Femur (tissue), 1 donor: ENCODE data around the gene UBE2V1.
"Not testable (repeated sequence)": the region's sequence is repeated elsewhere in the genome, so short reads cannot be mapped to it uniquely, and the experiment has no call there.

Source experiments
- DNase-seq: peaks from one replicate; pipeline ENCODE4 v3.0.0-alpha.2; 2017

Gene UBE2V1

DNA sequence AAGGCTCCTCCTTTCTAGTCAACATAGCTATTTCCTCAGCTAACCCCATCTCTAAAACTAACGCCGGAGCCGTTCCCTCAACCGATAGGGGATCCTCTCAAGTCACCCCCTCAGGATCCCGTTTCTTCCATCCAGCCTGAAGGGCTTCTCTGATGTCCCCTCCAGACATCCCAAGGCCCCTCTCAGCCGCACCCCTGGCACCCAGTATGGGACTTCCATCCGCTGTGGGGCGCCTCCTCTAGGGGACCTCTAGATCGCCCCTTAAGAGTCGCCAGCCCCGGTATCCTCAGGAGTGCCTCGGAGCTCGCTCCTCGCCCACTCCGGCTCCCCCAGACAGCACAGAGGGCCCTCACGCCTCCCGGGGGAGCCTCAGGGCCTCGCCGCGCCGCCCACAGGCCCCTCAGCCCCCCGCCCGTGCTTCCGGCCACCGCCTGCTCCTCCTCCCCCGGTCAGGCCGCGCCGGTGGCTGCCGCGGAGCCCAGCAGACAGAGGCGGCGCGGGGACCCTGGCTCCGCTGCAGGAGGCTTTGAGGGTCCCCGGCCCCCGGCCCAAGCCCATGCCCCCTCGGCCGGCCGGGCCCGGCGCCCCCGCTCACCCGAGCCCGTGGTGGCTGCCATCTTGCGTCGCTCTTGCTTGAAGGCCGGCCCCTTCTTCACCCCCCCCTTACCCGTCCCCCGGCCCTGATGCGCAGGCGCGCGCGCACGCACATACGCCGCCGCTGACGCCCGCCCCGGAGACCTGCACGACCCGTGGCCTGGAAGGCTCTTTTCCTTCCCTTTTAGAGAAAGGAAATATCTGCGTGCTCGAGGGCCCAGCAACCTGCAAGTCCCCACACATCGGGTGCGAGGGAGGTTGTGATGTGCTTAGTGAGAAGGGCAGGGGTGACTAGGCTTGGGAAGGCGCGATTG is at the start of gene UBE2V1:
Gene UBE2V1, minus strand, starts transcription at position 639 of the 908 bp plus-strand sequence. Its CDS starts 22 bp downstream, at position 617.
- peak; percentile 96 for DNase-seq

DNA sequence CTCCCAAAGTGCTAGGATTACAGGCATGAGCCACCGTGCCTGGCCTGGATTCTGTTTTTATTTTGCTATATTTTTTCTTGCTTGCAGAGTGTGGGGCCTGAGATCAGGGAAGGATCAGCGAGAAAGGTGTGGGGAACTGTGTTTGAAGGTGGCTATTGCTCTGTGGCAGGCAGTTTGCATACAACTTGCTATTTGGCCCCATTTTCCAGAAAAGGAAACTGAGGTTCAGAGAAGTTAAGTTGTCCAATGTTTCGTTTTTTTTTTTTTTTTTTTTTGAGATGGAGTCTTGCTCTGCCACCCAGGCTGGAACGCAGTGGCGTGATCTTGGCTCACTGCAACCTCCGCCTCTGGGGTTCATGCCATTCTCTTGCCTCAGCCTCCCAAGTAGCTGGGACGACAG is 48.5 kb upstream of the UBE2V1 start:
- DNase-seq: not testable (repeated sequence)

DNA sequence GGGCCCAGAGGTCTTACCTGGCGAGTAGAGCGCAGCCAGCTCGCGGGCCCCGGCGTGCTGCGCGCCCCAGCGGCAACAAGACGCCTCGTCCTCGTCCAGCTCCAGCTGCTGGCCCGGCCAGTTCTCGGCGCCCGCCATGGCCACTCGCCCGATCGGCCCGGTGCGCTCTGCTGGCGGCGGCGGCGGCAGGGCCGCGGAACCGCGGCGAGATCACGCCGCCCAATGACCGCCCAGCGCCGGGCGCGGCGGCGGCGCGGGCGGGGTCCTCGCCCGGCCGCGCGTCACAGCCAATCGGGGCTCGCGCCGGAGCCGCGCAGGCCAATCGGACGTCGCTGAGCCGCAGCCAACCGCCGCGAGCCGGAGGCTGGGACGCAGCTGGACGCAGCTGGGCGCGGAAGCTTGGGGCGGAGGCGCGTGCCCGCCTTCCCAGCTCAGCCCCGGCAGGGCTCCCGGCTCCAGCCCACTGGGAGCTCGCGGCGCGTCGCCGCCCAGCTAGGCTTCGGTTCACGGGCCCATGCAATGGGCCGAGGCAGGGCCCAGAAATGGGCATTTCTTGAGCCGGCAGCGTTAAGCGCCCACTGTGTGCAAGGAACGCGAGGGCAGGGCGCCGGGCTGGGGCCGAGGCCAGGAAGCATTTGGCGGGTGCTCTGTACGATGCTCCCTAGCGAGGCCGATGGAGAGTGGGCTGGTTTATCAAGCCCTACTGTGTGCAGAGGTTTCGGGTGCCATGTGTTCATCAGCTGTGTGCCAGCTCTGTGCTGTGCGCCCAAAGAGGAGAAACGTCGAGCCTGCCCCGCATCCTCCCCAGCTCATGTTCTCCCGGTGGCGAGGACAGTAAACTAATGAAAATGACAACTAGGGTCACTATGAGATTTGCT is 40.8 kb upstream of the UBE2V1 start, which contains the start of gene PEDS1:
Gene PEDS1, minus strand, starts transcription at position 224 of the 878 bp plus-strand sequence. Its CDS starts 86 bp downstream, at position 138.
- peak; percentile 94 for DNase-seq

DNA sequence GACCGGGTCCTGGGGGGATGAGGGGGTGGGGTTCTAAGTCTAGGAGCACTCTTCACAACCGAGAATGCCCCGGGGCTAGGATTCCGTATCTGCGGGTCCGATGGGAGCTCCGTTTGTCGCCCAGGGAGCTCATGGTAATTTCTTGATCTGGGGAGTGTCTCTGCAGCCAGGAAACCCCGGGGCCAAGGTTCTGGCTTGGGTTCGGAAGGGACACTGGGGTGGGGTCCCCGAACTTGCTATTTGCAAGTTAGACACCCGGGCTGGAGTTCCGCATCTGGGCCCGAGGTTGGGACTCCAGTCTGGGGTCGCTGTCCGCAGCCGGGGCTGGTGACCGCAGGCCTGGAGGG is 40.2 kb upstream of the UBE2V1 start:
- DNase-seq: no peak

DNA sequence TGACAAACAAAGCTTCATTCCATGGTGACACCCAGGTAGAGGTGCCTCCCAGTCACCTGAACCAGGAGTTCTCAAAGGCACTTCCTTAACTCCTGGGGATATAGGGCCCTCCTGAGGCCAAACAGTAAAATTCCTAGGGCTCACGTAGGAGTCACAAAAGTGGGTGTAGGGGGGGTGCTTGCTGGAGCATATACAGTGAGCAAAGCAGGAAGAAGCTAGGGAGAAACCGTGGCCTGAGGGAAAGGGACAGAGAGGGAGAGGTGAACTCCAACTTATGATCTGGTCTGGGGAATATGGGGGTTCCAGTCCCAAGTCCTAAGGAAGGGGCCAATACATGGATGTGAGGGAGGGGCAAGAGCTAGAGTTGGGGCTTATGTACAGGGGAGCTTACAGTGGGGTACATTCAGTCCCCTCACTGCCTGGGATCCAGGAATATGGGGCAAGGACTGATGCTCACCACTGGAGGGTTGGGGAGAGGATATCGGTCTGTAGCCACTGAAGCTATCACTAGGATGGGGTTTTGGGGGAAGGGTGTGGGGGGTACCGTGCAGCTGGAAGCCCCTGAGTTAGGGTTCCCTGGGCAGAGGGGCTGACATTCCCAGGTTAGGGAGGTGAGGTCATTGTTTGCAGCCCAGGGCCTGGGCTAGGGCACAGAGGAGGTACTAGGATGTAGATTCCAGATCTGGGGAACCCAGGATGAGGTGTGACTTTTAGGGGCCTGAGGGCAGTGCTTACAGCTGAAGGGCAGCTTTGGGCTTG is 39.6 kb upstream of the UBE2V1 start:
- no peak for DNase-seq

DNA sequence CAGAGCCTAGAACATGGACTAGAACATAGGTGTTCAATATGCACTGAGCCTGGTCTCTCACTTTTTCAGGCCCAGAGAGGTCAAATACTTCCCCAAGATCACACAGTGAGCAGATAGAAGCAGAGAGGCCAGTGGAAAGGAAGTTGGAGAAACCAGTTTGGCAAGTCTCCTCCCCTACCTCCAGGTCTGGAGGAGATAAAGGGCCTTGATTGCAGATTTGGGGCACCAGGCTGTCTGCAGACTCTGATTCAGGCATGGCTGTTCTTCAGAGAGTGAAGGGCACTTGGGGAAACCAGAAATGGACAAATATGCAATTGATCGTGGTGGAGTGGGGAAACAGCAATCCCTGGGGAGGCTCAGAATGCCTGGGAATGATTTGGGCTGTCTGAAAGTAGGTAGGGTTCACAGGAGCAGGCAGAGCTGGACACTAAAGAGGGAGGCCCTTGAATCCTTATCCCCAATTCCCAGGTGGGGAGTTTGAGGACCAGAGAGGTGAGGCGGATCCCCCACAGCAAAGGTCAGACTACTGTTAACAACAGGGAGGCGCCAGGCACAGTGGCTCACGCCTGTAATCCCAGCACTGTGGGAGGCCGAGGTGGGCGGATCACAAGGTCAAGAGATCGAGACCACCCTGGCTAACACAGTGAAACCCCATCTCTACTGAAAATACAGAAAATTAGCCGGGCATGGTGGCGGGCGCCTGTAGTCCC is 38.2 kb upstream of the UBE2V1 start:
- DNase-seq: no peak

DNA sequence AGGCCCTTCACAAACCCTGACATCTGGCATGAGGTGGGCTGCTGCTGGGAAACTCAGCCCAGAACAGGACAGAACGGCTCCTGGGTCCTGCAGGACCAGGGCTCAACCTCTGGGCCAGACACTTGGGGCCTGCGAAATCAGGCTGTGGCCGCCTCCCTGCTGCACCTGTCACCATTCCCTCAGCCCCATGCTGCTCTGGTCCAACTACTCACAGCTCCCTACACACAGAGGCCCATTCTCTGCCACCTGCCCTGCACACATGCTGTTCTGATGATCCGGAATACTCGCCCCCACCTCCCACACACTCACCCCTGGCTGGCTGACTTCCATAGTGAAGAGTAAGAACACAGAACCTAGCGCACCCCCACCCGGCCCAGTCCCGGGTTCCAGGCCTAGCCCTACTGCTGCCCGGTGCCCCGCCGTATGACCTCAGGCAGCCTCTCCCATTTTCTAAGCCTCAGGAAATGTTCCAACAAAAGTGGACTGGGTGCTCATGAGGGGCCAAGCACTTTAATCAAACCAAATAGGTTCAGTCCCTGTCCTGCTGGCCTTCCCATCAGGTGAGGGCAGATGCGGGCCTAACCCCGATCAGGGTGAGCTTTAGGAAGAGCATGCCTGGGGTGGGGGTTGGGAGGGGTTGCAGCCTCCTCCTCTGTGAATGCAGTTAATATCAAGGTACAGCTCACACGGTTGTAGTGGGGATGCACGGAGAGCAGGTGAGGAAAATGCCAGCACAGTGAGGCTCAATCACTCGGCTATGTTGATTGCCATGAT is 36.7 kb upstream of the UBE2V1 start:
- peak; percentile 42 for DNase-seq

DNA sequence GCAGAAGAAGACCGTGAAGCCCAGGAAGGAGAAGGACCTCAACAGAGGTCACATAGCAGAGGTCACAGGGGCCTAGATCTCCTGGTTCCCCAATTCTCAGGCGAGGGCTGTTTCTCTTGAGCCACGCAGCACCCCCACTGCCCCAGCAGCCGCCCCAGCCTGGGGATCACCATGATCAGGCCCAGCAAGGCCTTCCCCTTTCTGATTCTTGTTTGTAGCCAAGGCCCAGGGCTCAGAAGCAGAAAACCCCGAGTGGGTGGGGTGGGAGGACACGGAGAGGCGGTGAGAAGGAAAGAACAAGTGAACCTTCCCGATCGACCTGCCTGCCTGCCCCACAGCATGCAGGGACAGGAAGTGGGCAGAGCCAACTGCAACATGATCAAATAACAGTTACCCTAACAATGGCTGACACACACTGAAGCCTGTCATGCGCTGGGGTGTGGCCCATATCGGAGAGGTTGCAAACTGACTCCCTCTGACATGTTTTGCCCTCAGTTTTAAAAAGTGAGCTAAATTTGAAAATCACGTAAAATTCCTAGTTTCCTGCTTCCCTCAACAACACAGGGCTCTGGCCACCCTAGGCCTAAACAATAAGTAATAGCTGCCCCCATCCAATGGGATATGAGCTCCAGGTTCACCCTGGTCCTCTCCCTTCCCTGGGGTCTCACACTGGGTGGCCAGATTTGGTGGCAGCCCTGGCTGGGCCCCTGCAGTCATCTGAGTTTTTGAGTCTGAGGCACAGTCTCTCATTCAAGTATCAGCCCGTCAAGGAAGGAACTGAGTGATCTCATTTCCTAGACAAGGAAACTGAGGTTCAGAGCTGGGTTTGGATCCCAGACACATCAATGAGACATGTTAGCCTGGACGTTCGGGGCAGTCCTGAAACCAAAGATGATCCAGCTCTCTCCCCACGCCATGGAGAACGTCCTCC is 34.0 kb upstream of the UBE2V1 start:
- DNase-seq: no peak

DNA sequence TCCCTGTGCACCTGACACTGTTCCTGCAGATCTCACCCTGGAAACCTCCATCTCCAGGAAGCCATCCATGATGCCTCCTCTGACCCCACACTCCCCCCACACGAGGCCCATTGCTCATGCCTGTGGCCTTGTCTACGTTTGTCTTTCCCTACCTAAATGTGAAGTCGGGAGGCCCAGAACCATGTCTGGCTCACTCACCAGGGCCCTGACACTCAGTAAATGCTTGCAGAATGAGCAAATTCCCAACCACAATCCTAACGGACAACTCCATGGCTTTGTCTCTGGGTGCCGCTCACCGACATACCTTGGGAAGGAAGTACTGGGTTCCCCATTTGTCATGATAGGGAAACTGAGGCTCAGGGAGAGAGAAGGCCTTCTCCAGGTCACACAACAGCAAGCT is 33.3 kb upstream of the UBE2V1 start:
- no peak for DNase-seq

DNA sequence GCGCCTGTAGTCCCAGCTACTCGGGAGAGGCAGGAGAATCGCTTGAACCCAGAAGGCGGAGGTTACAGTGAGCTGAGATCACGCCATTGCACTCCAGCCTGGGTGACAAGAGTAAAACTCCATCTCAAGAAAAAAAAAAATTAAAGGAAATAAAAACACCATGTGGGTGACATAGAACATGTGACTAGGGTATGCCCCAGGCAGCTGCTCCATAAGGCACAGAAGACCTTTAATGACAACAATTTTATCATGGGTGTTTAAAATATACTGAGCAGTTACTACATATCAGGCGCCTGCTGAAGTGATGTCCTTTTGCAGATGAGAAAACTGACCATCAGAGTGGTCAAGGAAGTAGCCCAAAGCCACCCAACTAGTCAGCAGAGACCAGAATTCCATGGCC is 32.6 kb upstream of the UBE2V1 start:
- DNase-seq: no peak

DNA sequence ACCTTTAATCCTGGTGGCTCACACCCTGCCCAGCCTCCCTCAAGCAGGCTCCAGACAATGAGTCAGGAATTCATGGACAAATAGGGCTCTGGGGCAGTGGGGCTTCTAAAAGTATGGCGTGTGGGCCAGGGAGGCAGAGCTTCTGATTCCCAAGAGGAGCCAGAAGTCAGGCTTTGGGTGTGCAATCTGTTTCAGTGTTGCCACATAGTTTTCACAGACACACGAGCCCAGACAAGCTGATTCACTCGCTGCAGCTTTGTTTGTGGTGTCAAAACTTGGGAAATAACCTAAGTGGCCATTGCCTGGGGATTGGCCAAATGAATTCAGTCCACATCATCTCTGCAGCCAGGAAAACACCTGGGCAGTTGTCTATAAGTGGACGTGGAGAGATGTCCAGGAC is 31.4 kb upstream of the UBE2V1 start:
- DNase-seq: no peak

DNA sequence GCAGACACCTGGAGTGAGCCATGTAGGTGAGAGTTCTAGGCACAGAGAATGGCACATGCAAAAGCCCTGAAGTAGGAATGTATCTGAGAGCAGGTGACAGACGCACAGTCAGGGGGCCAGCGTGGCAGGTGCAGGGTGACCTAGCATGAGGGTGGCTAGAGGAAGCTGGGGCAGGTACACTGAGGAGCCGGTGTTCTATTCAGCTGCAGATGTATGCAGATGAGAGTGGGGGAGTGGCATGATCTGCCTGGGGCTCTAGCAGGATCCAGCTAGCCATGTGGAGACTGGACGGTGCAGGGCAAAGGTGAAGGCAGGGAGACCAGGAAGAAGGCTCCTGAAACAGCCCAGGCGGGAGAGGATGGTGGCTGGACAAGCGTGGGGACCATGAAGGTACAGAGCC is 29.9 kb upstream of the UBE2V1 start:
- DNase-seq: no peak

DNA sequence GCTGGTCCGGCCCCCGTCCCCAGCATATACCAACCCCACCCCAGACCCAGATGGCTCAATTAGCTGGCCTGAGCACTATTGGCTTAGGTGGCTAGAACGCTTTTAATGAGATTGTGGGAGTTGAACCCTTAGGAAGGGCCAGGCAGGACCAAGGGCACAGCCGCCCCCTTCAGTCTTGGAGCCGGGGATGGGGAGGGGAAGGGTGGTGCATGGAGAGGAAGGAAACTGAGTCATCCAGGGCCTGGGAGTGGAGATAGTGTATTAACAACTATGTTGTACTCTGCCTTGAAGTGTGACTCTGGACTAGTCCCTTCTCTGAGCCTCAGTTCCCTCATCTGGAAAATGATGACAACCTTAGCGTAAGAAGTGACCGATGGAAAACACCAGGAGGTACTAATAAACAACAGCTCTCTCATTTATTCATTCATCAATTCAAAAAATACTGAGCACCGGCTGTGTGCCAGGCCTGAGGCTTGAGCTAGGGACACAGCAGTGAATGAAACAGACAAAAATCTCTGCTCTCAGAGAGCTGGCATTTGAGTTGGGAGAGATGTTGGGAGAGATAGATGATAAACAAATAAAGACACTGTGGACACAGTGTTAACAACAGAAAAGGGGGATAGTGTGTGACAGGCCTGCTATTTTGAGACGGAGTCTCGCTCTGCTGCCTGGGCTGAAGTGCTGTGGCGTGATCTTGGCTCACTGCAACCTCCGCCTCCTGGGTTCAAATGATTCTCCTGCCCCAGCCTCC is 29.0 kb upstream of the UBE2V1 start:
- DNase-seq: no peak

DNA sequence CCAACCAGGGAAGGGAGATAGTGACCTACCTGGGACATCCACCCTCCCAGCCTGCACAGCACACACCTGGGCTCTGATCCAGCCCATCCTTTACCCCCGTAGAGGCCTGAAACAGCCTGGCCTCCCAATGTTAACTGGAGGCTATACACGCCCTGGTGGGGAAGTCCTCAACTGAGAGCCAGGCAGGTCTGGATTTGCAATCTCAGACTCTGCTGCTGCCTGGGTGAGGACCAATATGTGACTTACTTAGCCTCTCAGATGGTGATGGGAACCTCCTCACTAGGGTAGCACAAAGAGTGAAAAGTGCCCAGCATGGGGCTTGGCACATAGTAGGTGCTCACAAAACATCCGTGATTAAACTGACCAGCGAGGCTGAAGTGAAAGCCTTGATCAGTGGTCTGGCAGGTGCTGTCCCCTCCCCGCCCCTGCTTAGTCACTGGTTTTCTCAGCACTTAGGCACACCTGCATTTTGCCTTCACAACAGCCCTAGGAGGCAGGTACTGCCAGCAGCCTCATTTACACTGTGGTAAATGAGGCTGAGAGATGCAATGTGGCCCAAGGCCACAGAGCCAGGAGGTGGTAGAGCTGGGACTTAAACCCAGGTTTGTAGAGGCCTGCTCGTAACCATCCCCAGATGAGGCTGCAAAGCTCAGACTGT is 28.2 kb upstream of the UBE2V1 start:
- no peak for DNase-seq

DNA sequence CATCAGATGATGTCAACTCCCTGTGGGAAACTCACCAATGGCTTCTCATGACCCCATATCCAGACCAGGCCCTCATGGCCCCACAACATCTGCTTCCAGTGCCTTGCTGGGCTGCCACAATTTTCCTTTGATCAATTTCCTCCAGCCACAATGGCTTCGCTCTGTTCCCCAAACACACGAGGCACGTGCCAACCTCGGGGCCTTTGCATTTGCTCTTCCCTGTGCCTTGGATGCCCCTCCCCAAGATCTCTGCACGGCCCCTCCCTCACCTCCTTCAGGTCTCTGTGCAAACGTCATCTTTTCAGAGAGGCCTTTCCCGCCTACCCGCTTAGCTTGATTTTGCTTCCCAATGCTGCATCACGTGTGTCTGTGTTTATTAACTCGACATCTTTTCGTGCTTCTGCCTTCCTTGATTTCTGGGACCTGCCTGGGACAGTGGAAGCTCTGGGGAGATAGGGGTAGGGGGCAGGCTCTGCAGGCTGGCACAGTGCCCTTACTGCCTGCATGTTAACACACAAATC is 27.4 kb upstream of the UBE2V1 start:
- DNase-seq: no peak

DNA sequence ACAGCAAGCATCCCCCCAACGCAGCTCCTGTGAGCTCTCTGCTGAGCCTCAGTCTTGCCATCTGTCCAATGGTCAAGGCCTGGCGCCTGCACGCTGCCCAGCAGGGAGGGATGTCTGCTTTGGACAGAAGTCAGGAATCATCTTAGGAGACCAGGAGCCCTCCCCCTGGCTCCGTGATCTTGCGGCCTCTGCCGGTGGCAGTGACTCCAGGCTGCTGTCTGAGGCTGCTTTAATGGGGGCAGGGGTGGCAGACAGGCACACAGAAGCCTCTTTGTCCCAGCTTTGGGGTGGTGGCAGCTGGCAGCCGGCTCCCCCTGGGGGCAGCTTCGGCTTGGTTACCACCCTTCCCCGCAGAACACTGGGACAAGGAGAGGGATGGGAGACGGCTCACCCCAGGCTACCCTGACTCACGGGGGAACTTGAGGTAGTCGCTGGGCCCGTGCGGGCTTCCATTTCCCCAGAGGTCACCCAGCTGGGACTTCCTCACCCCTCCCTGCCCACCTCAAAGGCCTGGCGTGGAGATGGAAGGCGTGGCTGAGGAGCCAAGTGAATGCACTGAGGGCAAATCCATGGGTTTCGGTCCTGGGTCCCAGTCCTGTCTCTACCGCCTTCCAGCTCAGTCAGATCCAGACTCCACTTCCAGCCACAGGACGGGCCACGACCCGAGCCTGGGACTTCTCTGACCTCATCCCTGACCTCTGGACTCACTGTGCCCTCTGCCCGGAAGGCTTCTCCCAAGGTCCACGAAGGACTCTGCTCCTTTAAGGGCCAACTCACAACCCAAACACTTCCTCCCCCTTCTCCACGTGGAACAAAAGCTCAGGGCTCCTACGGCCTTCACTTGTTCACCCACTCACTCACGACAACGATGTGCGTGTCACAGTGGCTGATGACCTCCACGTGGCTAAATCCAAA is 25.8 kb upstream of the UBE2V1 start:
- peak; percentile 38 for DNase-seq

DNA sequence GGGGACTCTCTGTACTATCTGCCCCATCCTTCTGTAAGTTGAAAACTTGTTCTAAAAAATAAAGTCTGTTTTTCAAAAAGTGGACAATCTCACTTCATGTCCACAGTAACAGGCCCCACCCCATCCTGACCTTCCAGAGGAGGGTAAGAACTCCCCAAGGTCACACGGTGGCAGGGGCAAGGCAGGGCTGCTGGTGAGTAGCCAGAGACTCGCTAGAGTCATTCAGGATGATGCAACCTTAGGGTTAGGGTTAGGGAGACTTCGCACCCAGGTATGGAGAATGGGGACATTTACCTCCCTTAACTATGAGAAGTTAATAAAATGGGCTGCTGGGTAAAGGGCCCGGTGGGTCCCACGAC is 25.1 kb upstream of the UBE2V1 start:
- no peak for DNase-seq

DNA sequence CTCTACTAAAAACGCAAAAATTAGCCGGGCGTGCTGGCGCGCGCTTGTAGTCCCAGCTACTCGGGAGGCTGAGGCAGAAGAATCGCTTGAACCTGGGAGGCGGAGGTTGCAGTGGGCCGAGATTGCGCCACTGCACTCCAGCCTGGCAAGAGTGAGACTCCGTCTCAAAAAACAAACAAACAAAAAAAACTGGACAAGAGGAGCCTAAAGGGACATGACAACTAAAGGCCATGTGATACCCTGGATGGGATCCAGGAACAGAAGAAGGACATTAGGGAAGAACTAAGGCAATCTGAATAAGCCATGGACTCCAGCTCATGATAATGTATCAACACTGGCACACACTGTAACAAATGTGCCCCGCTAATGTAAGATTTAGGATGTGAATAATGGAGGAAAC is 24.8 kb upstream of the UBE2V1 start:
- not testable (repeated sequence) for DNase-seq
